ENCODE data around the gene ZNF436. TPM values are rescaled to one million over a fixed set of nuclear protein-coding genes. Genes with fewer than 3 reads are reported as not detected.

Gene ZNF436
- total and polyA plus RNA-seq, 2 of the 13 experiments (the other 11 are each of a cell fraction or from before 2014, with no cell fraction given) = 4.3 to 9.9 TPM

- TF ChIP-seq ZNF441 (CRISPR knock-in tag; IDR thresholded peaks at IDR 0.05; ENCODE audit: borderline replicate concordance) = no peak; the same call in 1 of the 2 replicates
- TF ChIP-seq ZKSCAN5 (CRISPR knock-in tag; IDR thresholded peaks at IDR 0.05) = no peak
- TF ChIP-seq NFIB (CRISPR knock-in tag; IDR thresholded peaks at IDR 0.05; ENCODE audit: borderline replicate concordance) = no peak
- TF ChIP-seq ZNF879 (CRISPR knock-in tag; IDR thresholded peaks at IDR 0.05) = no peak
- TF ChIP-seq BCLAF1 (IDR thresholded peaks at IDR 0.05) = no peak
- no peak for TF ChIP-seq ZNF766 (CRISPR knock-in tag; IDR thresholded peaks at IDR 0.05; ENCODE audit: borderline replicate concordance)
- peak; percentile 32; the same call in 1 of the 2 replicates for TF ChIP-seq SNAPC2 (CRISPR knock-in tag; IDR thresholded peaks at IDR 0.05)
- TF ChIP-seq, protein P1, sequence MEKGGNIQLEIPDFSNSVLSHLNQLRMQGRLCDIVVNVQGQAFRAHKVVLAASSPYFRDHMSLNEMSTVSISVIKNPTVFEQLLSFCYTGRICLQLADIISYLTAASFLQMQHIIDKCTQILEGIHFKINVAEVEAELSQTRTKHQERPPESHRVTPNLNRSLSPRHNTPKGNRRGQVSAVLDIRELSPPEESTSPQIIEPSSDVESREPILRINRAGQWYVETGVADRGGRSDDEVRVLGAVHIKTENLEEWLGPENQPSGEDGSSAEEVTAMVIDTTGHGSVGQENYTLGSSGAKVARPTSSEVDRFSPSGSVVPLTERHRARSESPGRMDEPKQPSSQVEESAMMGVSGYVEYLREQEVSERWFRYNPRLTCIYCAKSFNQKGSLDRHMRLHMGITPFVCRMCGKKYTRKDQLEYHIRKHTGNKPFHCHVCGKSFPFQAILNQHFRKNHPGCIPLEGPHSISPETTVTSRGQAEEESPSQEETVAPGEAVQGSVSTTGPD (CRISPR knock-in tag; IDR thresholded peaks at IDR 0.05) = 0 out of 2 replicates have a peak, but pooled peaks have one; percentile 43
- no peak for TF ChIP-seq ZNF597 (CRISPR knock-in tag; IDR thresholded peaks at IDR 0.05)
- TF ChIP-seq STAG1 (CRISPR knock-in tag; IDR thresholded peaks at IDR 0.05) = peak; percentile 15; the same call in 1 of the 2 replicates
- TF ChIP-seq HOXA5 (CRISPR knock-in tag; IDR thresholded peaks at IDR 0.05) = no peak; the same call in 1 of the 2 replicates
- TF ChIP-seq SRF (IDR thresholded peaks at IDR 0.05; ENCODE audit: low read depth, low read length) = peak; percentile 60; the same call in 1 of the 2 replicates
- no peak; the same call in 1 of the 2 replicates for TF ChIP-seq MIER2 (CRISPR knock-in tag; IDR thresholded peaks at IDR 0.05)
- TF ChIP-seq TBL1XR1 (IDR thresholded peaks at IDR 0.05; ENCODE audit: borderline replicate concordance, low read length, partially characterized antibody) = no peak
- TF ChIP-seq ZNF607 (CRISPR knock-in tag; IDR thresholded peaks at IDR 0.05; ENCODE audit: borderline replicate concordance) = no peak; the same call in none of the 2 replicates
- TF ChIP-seq HMGXB4 (CRISPR knock-in tag; IDR thresholded peaks at IDR 0.05; ENCODE audit: borderline replicate concordance in 1 of 2, low read depth in 1 of 2) = peak in 1 of 2 experiments; percentile 89; a peak in 2 of 4 replicates
- TF ChIP-seq ATF7-NPFF (CRISPR knock-in tag; IDR thresholded peaks at IDR 0.05; ENCODE audit: low read depth) = peak; percentile 58; the same call in 1 of the 2 replicates
- no peak; the same call in 1 of the 2 replicates for TF ChIP-seq ZNF367 (CRISPR knock-in tag; IDR thresholded peaks at IDR 0.05; ENCODE audit: borderline replicate concordance)
- TF ChIP-seq ZNF703 (CRISPR knock-in tag; IDR thresholded peaks at IDR 0.05; ENCODE audit: borderline replicate concordance) = 0 out of 2 replicates have a peak, but pooled peaks have one; percentile 56
- TF ChIP-seq, protein P2, sequence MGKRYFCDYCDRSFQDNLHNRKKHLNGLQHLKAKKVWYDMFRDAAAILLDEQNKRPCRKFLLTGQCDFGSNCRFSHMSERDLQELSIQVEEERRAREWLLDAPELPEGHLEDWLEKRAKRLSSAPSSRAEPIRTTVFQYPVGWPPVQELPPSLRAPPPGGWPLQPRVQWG (CRISPR knock-in tag; IDR thresholded peaks at IDR 0.05; ENCODE audit: borderline replicate concordance, low read depth) = no peak
- no peak for TF ChIP-seq FOXA1 (IDR thresholded peaks at IDR 0.05)
- no peak for TF ChIP-seq FOXA1 (CRISPR knock-in tag; IDR thresholded peaks at IDR 0.05)
Observed at GRCh38 chr1:23368562-23369334, 888 bp downstream of the ZNF436 start (continued).

All from HepG2 (cell line).